ENCODE measurements around the gene WNT16. TPM values are rescaled to one million over a fixed set of nuclear protein-coding genes. Genes with fewer than 3 reads are reported as not detected.

WNT16 gene
- total RNA-seq, 1 experiment from 2014 or later, result not detected

GRCh38 chr7:121382473-121382872 lies 53.7 kb downstream of the WNT16 start:
- intact Hi-C loops (cut with micrococcal nuclease), result no loop called here
- DNase-seq (no peak), ATAC-seq (no peak)
- TF ChIP-seq CTCF (conservative IDR thresholded peaks at IDR 0.05; ENCODE audit: low read depth, low read length) (no peak), EZH2phosphoT487 (IDR thresholded peaks at IDR 0.05; ENCODE audit: borderline replicate concordance, low read length) (no peak), EZH2 (IDR thresholded peaks at IDR 0.05; ENCODE audit: low read length, unreplicated experiment) (no peak)
- no TSS peak for BruUV-seq (replicated peaks)
- no peaks in the 10 kb centered on the region for H3F3A ChIP-seq (ENCODE audit: low read length, unreplicated experiment)
- H3K36me3 ChIP-seq (ENCODE audit: low read depth, low read length), result peaks cover 26% of the 10 kb centered on the region
- H3K27ac ChIP-seq (ENCODE audit: low read length), result no peak overlapping the region
- no peak overlapping the region for H3K9ac ChIP-seq (ENCODE audit: low read length)
- H3K79me2 ChIP-seq (ENCODE audit: low read length), result peaks cover 56% of the 10 kb centered on the region
- H2AFZ ChIP-seq (ENCODE audit: low read length), result no peak overlapping the region
- ChIA-PET POLR2A (ENCODE audit: unreplicated experiment) (interaction anchor here (0.8 kb wide), 1 partner anchor 14 kb away, joined by 3 read pairs; the partner anchor contains the start of gene FAM3C), CTCF (interaction anchor here (0.7 kb wide), 1 partner anchor 31 kb away, joined by 3 read pairs; no protein-coding TSS in a partner anchor)
- H3K9me3 ChIP-seq (ENCODE audit: low read length), result no peaks in the 10 kb centered on the region
- H3K4me1 ChIP-seq (ENCODE audit: insufficient read depth, low read length), result peaks cover 17% of the 10 kb centered on the region
- H3K4me3 ChIP-seq (ENCODE audit: low read length), result no peak overlapping the region
- H4K20me1 ChIP-seq (ENCODE audit: low read length), result no peaks in the 10 kb centered on the region
- H3K4me2 ChIP-seq (ENCODE audit: low read length), result no peak overlapping the region
- H3K9me2 ChIP-seq (replicated peaks; ENCODE audit: low read length), result no peaks in the 10 kb centered on the region
- H3K27me3 ChIP-seq (ENCODE audit: low read length), result no peaks in the 10 kb centered on the region

- Histone ChIP-seq H3K4me3 (ENCODE audit: low read length) (no peak overlapping the region), H3K79me2 (ENCODE audit: low read length) (peaks cover 66% of the 10 kb centered on the region), H3K4me2 (ENCODE audit: low read length) (no peak overlapping the region), H3K4me1 (ENCODE audit: insufficient read depth, low read length) (peaks cover 17% of the 10 kb centered on the region), H4K20me1 (ENCODE audit: low read length) (no peaks in the 10 kb centered on the region), H3K36me3 (ENCODE audit: low read depth, low read length) (peaks cover 18% of the 10 kb centered on the region; the same call in 1 of the 2 replicates), H3K9me2 (replicated peaks; ENCODE audit: low read length) (no peaks in the 10 kb centered on the region), H3K27ac (ENCODE audit: low read length) (no peak overlapping the region), H2AFZ (ENCODE audit: low read length) (no peak overlapping the region), H3F3A (ENCODE audit: low read length, unreplicated experiment) (no peaks in the 10 kb centered on the region), H3K9ac (ENCODE audit: low read length) (no peak overlapping the region), H3K27me3 (ENCODE audit: low read length) (no peaks in the 10 kb centered on the region), H3K9me3 (ENCODE audit: low read length) (no peaks in the 10 kb centered on the region)
- ChIA-PET CTCF (no interaction called here), POLR2A (ENCODE audit: unreplicated experiment) (interaction anchor here (0.8 kb wide), 1 partner anchor 13 kb away, joined by 3 read pairs; the partner anchor contains the start of gene FAM3C)
- intact Hi-C loops (cut with micrococcal nuclease), result no loop called here
- BruUV-seq (replicated peaks), result no TSS peak
- no peak for TF ChIP-seq EZH2 (IDR thresholded peaks at IDR 0.05; ENCODE audit: low read length, unreplicated experiment)
- no peak for TF ChIP-seq CTCF (conservative IDR thresholded peaks at IDR 0.05; ENCODE audit: low read depth, low read length)
- no peak for TF ChIP-seq EZH2phosphoT487 (IDR thresholded peaks at IDR 0.05; ENCODE audit: borderline replicate concordance, low read length)
- ATAC-seq (no peak), DNase-seq (no peak)
Measured at GRCh38 chr7:121383235-121383910, 54.6 kb downstream of the WNT16 start.

- TF ChIP-seq EZH2phosphoT487 (IDR thresholded peaks at IDR 0.05; ENCODE audit: borderline replicate concordance, low read length) (no peak), CTCF (conservative IDR thresholded peaks at IDR 0.05; ENCODE audit: low read depth, low read length) (no peak), EZH2 (IDR thresholded peaks at IDR 0.05; ENCODE audit: low read length, unreplicated experiment) (no peak)
- Histone ChIP-seq H3K36me3 (ENCODE audit: low read depth, low read length) (peaks cover 16% of the 10 kb centered on the region; the same call in 1 of the 2 replicates), H2AFZ (ENCODE audit: low read length) (no peak overlapping the region), H3K4me3 (ENCODE audit: low read length) (no peak overlapping the region), H3K9me3 (ENCODE audit: low read length) (no peaks in the 10 kb centered on the region), H3K4me2 (ENCODE audit: low read length) (no peak overlapping the region), H3K9ac (ENCODE audit: low read length) (no peak overlapping the region), H3K27ac (ENCODE audit: low read length) (peak overlapping the region; percentile 74; the same call in 1 of the 2 replicates), H3K79me2 (ENCODE audit: low read length) (peaks cover 74% of the 10 kb centered on the region), H4K20me1 (ENCODE audit: low read length) (no peaks in the 10 kb centered on the region), H3F3A (ENCODE audit: low read length, unreplicated experiment) (no peaks in the 10 kb centered on the region), H3K4me1 (ENCODE audit: insufficient read depth, low read length) (peaks cover 17% of the 10 kb centered on the region), H3K27me3 (ENCODE audit: low read length) (no peaks in the 10 kb centered on the region), H3K9me2 (replicated peaks; ENCODE audit: low read length) (no peaks in the 10 kb centered on the region)
- no TSS peak for BruUV-seq (replicated peaks)
- ChIA-PET POLR2A (ENCODE audit: unreplicated experiment) (no interaction called here), CTCF (no interaction called here)
- ATAC-seq (no peak), DNase-seq (no peak)
- intact Hi-C loops (cut with micrococcal nuclease), result loop anchor here (1.0 kb wide), 1 partner anchor 109 kb away; no protein-coding TSS in a partner anchor
Measured at GRCh38 chr7:121384265-121384664, 55.5 kb downstream of the WNT16 start.

Data from PC-3 (cell line).